ENCODE results near the gene MRO.
"Not testable (repeated sequence)": the region's sequence is repeated elsewhere in the genome, so short reads cannot be mapped to it uniquely, and the experiment has no call there.

Gene MRO

DNA sequence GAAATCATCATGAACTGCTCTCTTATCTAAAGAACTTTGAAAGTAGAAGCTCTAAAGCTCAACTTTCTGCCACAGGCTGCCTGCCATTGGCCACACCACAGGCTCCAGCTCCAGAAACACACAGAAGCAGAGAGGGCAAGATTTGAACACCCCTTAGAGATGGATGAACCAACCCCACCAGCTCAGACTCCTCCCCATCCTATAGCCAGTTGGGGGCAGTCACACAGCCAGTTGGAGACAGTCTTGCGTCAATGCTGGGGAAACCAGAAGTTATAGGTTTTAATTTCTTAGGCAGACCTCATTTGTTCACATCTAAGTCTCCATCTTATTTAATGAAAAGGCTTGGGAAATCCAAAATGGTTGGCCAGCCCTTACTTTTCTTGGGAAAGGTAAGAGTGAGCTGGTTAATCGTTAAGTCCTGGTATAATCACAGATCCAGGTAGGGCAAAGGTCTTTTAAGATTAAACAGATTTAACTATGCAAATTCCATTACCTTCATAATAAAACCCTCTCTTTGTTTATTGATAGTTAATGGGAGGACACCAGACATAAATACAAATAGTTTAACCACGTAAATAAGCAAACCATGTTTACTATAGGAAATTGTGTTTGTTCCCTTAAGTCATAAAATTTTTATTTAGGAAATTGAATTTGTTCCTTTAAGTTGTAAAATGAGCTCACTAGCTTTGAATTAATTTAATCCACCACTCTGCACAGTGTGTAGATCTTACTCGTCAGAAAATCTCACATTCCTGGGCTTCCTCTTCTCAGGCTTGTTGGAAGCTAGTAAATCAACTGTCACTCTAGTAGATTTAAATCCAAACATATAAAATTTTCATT, 28.0 kb downstream of the MRO start:
- no peak for DNase-seq (ENCODE audit: low read depth)

DNA sequence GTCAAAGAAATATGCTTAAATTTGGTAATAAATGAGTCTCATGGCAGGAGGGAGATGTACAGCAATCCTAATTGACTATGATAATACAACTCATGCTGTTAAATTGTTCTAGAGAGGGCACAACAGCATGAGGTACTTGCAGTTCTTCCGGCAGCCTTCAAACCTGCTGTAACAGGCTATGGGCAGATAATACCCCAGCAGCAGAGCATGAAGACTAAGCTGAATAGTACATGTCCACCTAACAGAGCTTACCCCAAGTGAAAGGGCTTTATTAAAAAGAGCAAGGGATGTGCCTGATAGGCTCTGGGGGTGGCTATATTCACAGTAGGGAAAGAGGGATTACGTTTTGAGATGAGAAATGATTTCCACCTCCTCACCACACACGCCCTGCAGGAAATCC, 28.9 kb downstream of the MRO start:
- DNase-seq (ENCODE audit: low read depth) = no peak

DNA sequence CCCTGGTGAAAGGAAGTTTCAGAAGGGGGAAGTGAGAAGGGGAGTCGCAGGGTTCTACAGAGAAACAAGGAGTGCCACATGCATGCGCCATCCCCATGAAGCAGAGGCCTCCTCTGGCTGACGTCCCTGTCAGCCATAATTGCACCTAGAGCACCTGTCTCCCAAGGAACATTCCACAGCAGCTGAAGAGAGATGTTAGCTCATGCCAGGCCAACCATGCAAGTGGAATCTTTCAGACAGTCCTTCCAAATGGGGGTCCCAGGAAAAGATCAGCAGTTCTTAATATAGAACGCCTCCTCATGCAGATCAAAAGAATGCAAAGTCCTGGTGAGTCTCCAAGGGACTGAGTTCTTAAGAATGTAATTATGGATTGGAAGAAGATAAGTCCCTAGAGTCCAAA, 29.6 kb downstream of the MRO start:
- no peak for DNase-seq (ENCODE audit: low read depth)

DNA sequence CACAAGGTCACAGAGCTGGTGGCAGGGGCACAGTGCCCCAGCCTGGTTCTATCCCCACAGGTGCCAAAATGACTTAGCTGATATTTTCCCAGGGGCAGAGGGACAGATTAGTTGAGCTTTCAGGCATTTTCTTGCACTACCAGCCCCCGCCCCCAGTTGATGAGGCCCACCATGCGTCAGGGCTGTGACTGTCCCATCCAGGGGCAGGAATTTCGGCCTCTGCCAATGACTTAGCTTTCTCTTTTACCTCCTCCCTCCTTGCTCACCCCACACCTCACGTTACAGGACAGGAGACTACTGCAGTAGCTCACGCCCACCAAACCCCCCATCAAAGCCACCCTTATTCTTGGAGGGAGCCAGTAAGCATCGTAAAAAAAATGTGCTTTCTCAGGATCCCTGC, 31.5 kb downstream of the MRO start:
- no peak for DNase-seq (ENCODE audit: low read depth)

DNA sequence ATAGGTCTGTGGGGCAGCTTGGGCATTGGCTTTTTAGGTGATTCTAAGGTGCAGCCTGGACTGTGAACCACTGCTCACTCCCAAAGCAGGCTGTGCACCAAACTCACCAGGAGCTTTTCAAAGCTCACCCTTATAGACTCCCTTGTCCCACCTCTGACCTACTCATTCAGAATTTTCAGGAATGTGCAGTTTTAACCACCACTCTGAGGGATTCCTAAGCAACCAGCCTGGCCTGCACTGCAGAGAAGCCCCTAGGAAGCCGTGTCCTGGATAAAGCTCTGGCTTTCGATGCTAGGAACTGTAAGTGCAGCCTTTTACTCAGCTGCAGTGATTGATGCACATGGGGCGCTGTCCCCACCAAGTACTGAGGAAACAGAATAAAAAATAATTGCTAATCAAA, 33.0 kb downstream of the MRO start:
- no peak for DNase-seq (ENCODE audit: low read depth)

DNA sequence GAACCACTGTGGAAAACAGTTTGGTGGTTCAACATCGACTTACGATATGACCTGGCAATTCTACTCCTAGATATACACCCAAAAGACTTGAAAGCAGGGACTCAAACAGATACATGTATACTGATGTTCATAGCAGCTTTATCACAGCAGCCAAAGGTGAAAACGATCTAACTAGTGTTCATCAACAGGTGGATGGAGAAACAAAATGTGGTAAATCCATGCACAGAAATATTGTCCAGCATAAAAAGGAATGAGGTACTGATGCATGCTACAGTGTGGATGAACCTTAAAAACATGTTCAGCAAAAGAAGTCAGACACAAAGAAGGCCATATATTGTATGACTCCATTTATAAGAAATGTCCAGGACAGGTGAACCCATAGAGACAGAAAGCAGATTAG, 36.3 kb downstream of the MRO start:
- no peak for DNase-seq (ENCODE audit: low read depth)

DNA sequence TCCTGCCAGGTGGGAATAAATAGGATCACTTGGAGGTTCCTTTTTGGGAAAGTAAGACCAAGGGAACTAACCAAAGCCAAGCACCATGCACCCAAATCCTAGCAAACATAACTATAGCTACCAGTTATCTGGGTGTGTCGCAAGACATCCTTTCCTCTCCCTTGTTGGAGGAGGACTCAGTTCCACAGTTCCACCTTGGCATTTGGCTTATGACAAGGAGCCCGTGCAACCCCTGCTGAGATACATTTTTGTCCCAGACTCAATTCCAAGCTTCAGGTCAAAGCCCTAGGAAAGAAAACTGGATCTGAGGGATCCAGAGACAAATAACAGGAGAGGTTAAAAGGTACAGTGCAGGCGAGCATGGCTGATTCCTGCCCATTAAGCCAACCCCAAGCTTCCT, 40.8 kb downstream of the MRO start:
- DNase-seq (ENCODE audit: low read depth) = not testable (repeated sequence)

DNA sequence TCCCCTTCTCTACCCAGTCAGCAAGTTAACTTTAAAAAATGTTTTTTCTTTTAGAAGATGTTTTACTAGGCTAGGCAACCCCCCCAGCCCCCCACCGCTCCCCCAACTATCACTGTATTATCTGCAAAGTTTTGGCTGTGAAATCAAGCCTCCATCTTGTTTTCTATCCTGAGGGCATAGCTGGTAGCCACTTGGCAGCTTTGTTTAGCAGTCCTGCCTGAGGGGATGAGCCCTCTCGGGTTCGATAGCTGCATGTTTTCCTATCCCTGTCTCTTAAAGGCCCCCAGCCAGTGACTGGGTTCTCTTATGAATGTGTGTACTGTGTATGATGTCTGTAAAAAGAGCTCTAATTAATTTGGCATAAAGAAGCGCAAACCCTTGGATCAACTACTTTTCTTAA, 43.4 kb downstream of the MRO start:
- DNase-seq (ENCODE audit: low read depth) = no peak

DNA sequence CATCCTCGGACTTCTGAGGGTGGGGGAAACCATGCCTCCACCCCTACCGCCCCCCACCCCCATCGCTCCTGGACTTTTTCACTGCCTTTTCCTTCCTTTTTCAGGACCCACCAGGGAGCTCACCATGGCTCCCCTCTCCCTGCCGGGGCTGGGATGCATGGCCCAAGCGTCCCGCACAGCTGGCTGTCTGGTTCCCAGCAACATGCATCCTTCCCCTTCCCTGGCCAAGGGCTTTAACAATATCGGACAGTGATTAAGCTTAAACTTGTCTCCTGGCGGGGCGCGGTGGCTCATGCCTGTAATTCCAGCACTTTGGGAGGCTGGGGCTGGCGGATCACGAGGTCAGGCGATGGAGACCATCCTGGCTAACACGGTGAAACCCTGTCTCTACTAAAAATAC, 44.1 kb downstream of the MRO start:
- no peak for DNase-seq (ENCODE audit: low read depth)

DNA sequence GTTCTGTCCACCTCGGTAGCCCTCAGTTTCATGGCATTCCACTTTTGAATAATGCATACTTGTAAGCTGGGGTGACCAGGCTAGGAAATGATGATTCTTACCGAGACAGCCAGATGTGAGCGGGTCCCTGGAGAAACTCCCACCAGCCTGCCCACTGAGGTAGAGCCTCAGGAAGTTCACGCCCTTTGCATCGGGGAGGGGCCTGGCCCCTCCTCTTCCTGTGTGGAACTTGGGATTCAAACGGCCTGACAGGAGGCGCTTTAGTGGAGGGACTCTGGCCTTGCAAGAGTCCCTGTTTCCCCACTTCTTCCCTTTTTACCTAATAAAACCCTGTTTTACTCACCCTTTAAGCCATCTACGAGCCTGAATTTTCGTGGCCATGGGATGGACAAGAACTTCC, 44.6 kb downstream of the MRO start:
- no peak for DNase-seq (ENCODE audit: low read depth)

DNA sequence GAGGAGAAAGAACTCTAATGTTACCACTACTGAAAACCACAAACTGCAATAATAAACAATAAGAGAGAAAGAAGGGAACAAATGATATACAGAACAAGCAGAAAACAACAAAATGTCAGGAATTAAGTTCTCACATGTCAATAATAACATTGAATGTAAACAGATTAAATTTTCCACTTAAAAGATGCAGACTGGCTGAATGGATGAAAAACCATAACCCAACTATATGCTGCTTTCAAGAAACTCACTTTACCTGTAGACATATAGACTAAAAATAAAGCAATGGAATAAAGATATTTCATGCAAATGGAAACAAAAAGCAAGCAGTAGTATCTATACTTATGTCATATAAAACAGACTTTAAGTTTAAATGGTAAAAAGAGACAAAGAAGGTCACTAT, 50.4 kb downstream of the MRO start:
- no peak for DNase-seq (ENCODE audit: low read depth)

DNA sequence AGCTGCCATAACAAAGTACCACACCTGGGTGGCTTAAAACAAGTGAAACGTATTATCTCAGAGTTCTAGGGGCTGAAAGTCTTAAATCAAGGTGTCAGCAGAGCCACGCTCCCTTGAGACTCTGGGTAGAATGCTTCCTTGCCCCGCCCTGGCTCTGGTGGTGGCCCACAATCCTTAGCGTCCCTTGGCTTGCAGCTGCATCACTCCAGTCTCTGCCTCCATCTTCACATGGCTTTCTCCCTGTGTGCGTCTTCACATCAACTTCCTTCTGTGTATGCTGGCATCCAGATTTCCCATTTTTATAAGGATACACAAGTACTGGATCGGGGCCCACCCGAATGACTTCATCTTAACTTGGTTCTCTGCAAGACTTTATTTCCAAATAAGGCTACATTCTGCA, 62.5 kb downstream of the MRO start:
- no peak for DNase-seq (ENCODE audit: low read depth)

DNA sequence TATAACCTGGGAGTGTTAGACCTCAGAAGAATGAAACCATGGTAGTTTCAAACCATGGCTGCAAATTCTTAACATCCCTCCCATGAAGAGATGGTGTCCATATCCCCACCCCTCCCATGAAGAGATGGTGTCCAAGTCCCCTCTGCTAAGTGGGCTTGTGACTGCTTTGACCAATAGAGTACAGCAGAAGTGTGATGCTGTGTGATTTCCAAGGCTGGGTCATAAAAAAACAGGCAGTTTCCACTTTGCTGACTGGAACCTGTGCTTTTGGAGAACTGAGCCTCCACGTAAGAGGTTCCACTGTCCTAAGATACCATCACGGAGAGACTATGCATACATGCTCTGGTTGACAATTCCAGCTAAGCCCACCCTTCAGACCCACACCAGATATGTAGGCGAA, 65.5 kb downstream of the MRO start:
- DNase-seq (ENCODE audit: low read depth) = no peak

DNA sequence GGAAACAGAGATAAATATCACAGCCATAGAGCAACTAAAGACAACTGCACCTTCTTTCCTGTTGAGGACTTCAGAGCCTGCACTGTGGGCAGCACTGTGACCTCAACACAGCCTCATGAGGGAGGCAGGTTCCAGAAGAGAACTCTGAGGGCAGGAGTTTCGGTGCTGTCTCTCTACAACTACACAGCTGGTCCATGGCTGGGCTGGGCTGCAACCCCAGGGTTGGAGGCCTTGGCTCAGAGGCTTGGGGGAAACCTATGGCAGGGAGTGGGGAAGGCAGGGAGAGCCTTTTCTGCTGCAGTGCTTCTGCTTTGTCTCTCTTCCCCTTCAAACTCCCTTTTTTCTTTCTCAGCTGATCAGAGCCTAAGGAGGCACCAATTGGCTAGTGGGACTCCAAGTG, 66.5 kb downstream of the MRO start:
- no peak for DNase-seq (ENCODE audit: low read depth)

DNA sequence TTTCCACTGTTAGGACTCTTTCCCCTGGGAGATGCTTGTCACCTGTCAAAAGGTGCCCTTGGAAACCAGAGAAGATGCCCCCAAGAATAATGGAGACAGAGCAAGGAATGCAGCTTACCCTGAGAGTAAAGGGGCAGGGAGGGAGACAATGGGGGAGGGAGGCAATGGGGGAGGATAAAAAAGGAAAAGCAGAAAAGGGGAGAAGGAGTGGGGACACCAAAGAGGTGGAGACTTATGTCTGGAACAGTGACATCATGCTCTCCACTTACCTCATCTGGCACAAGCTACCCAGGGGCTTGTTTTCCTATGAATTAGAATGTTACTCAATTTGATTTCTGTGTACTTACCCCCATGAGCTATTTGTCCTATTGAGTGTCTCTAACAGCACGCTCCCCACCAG, 67.9 kb downstream of the MRO start:
- no peak for DNase-seq (ENCODE audit: low read depth)

DNA sequence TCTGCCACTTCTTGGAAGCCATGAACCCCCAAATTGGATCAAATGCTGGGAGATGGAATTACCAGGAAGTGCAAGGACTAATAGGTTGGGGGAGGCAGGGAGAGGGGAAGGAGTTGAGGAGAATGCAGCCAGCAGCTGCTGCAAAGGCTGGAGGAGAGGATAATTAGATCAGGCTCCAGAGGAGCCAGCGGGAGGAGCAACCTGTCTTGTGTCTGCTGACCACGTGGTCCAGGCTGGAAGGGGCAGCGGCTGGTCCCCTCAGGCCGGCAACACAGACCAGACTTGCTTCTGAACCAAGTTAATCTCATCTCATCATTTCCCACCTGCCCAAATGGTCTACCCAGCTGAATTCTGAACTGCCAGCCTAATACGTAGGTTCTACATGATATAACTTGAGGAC, 68.3 kb downstream of the MRO start:
- DNase-seq (ENCODE audit: low read depth) = no peak

DNA sequence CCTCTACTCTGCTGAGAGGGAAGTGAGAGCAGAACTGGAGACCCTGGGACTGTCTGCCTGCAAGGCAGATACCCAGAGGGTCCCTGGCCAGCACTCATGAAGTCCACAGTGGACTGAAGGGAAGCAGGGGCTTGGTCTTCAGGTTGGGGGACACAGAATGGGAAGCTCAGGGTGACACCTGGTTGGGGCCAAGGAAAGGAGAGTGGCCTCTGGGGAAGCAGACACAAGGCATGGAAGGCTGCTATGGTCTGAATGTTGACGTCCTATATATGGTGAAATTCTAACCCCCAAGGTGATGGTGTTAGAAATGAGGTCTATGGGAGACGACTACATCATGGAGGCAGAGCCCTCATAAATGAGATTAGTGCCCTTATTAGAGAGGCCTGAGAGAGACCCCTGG, 69.3 kb downstream of the MRO start:
- DNase-seq (ENCODE audit: low read depth) = no peak

DNA sequence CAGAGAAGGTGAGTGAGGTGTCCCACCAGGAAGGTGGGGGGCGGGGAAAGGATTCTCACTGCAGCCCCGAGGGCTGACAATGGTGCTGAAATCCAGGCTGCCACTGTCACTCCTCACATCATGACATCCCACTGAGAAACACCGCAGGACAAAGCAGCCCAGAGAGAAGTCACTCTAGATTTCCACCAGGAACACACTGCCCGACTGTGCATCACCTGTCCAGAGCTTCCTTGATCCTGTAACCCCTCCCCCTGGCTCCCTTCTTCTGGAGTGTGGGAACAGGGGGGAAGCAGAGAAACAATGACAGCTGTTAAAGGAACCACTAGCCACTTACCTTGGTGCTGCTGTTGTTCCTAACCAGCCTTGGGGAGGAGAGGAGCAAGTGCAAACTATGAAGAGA, 69.9 kb downstream of the MRO start:
- DNase-seq (ENCODE audit: low read depth) = no peak

DNA sequence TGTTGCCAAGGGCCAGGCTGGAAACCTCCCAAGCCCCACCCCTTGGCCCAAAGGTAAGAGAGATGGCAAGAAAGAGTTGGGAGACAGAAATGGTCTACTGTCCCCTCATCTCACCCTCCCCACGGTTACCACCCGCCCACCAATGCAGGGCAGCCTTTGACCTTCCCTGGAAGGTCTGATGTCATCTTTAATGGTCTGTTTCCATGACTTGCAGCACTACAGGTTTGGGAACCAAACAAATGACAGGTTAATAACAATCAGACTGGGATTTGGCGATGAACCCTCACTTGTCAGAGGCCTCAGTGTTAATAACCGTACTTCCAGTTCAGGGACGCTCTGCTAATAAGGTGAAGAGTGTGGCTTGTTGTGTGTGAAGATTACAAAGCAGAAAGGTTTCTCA, 70.4 kb downstream of the MRO start:
- no peak for DNase-seq (ENCODE audit: low read depth)

DNA sequence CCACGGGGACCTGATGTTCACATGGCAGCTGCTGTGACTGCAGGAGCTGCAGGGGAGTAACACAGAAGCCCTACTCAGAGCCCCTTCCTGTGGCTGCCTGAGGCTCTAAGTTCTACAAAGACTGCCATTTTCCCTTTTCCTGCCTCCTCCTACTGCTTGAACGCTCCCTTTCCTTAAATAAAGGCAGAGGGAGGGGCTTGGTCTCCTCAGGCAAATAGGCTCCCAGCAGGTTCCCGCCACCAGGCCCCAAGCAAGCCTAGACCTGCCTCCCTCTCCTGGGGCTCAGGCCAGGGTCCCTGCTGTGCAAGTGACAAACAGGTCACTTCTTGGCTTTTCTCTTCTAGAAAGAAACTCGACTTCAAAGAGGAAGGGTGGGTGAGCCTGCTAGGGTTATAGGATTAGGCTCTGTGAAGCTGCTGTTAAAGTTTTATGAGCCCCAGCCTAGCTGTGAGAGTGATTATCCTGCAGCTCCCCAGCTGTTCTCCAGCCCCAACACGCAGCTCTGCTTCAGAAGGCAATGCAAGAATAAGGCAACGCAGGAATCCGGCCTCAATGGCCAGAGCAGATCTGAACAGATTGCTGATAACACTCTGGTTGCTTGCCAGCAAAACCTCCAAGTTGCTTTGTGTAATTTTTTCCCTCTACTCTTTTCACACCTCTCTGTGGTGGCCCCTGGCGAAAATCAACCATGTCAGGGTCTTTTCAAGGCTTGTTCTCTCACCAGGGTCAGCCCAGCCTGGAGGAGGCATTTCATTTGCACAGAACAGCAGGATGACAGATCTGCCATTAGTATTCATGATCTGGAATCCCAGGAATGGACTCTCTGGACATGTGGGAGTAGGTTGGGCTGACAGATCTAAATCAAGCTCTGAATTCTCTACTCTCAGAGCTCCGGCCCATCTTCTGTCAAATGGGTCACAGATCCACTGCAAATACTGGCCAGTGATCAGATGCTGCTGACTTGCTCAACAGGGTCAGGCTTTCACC, 71.3 kb downstream of the MRO start:
- DNase-seq (ENCODE audit: low read depth) = no peak

DNA sequence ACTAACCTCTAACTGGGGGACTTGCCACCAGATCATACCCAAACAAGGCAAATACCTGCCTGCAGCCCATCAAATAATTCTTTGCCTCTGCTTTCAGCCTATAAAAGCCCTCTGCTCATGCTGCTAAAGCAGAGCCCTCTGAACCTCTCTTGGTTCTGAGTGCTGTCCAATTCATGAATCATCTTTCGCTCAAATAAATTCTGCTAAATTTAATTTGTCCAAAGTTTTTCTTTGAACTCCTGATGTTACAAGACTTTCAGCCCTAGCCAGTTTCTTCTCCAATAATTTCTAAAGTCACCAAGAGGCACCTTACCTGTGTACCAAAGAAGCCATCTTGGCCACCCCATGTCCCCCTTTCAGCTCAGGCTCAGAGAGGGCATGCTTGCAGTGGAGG, 72.0 kb downstream of the MRO start:
- no peak for DNase-seq (ENCODE audit: low read depth)

DNA sequence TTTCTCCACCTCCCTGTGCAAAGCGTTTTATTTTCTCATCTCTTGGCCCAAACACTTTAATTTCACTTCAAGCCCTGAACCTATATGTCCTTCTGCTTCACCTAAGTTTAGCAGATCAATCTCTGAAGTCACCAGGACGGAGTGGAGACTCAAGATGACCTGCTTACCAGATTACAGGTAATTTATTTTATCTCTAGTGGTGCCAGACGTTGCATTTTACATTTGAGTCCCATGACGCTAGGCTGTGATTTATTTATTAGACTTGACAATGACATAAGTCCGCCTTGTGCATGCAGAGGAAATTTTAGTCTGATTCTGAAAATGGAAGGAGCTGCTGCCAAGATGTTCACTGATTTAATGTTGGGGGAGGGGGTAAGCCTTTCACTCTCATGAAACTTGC, 73.9 kb downstream of the MRO start:
- no peak for DNase-seq (ENCODE audit: low read depth)
